Lower lobe of right lung (tissue), 2 donors: ENCODE data around the gene TTC23L. TPM values are rescaled to one million over a fixed set of nuclear protein-coding genes. Genes with fewer than 3 reads are reported as not detected.

Source experiments
- ATAC-seq, 2 donors: fragments of 200-7000 bp; cut with Tn5 transposase; one replicate each; pipeline ENCODE4 v1.9.1; 2020 to 2022; ENCODE audit warnings: mild to moderate bottlenecking in 2 of 2, moderate library complexity in 2 of 2
- DNase-seq: peaks from one replicate; pipeline ENCODE4 v3.0.0-alpha.2; 2020
- H3K27ac ChIP-seq: fragments of 200-600 bp; one replicate; pipeline ENCODE4 v1.8.0; 2022
- H3K27me3 ChIP-seq: fragments of 200-600 bp; one replicate; pipeline ENCODE4 v1.8.0; 2022; ENCODE audit warnings: low read depth
- H3K36me3 ChIP-seq: fragments of 200-600 bp; one replicate; pipeline ENCODE4 v1.8.0; 2022; ENCODE audit warnings: mild to moderate bottlenecking
- H3K4me1 ChIP-seq: fragments of 200-600 bp; one replicate; pipeline ENCODE4 v1.8.0; 2022
- H3K4me3 ChIP-seq: fragments of 200-600 bp; one replicate; pipeline ENCODE4 v1.8.0; 2022; ENCODE audit warnings: mild to moderate bottlenecking
- H3K9me3 ChIP-seq: fragments of 200-600 bp; one replicate; pipeline ENCODE4 v1.8.0; 2022
- intact Hi-C: fragments of 100-400 bp; cut with DNase I; formaldehyde crosslinking; loops from one replicate; pipeline ENCODE4 v1.11.0; 2022
- total RNA-seq: library from RNA; stranded (reverse); fragmentation: NEBNext Ultra II Directional; extraction: Animal tissue kit (Norgen Biotek cat#: 25700); gene quantifications from one replicate; pipeline ENCODE4 v1.2.1, GENCODE V29; 2021
- TF ChIP-seq, protein P1 (sequence below): fragments of 200-600 bp; IDR thresholded peaks from one replicate; pipeline ENCODE4 v1.8.0; 2022; ENCODE audit warnings: antibody characterized with exemption, mild to moderate bottlenecking
- donor health status: DM: no; HTN: yes; CAD: no; lungs with severe emphysema.

Gene TTC23L
- total RNA-seq, 1 donor from 2014 or later, result 1.3 TPM

DNA sequence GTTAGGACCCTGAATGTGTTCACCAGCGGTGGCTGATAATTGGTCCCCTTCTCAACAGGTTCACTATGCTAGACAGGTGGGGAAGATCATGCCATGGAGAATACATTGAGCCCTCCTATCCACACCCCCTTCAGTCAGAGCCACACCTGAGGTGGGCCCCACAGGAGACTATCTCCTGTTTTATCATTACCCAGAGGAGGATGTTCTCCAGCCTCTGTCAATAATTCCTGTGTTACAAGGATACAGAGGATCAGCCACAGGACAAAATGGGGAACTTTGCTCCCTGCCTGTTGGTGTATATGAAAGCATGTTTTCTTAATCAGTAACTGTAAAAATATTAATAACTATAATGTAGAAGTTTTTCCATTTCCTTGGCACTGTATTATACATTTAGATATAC, 50.4 kb downstream of the TTC23L start:
- Histone ChIP-seq H3K27ac (no peak overlapping the region), H3K27me3 (no peaks in the 10 kb centered on the region), H3K9me3 (no peaks in the 10 kb centered on the region), H3K36me3 (no peaks in the 10 kb centered on the region), H3K4me1 (no peaks in the 10 kb centered on the region), H3K4me3 (no peak overlapping the region)
- no peak for DNase-seq
- TF ChIP-seq, protein P1, sequence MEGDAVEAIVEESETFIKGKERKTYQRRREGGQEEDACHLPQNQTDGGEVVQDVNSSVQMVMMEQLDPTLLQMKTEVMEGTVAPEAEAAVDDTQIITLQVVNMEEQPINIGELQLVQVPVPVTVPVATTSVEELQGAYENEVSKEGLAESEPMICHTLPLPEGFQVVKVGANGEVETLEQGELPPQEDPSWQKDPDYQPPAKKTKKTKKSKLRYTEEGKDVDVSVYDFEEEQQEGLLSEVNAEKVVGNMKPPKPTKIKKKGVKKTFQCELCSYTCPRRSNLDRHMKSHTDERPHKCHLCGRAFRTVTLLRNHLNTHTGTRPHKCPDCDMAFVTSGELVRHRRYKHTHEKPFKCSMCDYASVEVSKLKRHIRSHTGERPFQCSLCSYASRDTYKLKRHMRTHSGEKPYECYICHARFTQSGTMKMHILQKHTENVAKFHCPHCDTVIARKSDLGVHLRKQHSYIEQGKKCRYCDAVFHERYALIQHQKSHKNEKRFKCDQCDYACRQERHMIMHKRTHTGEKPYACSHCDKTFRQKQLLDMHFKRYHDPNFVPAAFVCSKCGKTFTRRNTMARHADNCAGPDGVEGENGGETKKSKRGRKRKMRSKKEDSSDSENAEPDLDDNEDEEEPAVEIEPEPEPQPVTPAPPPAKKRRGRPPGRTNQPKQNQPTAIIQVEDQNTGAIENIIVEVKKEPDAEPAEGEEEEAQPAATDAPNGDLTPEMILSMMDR, result no peak
- intact Hi-C loops, result no loop called here
- no peak for ATAC-seq

DNA sequence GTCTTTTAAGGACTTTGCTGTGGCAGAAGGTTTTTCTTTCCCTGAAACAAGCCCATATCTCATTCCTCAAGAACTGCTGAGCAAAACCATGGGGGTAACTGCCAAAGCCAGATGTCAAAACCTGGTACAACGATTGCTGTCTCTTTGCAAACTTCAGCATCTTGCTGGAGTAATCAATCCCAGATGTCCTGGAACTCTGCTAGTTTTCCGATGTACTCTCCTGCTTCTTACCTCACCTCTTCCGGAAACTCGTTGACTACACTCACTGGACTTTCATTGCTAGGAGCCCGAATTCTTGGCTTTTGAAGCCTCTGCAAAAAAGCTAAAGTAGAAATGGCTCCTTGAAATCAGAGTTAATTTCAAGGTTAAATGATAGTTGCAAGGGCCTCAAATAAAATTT, 53.0 kb downstream of the TTC23L start:
- DNase-seq, result no peak
- Histone ChIP-seq H3K4me3 (no peak overlapping the region), H3K4me1 (no peaks in the 10 kb centered on the region), H3K9me3 (no peaks in the 10 kb centered on the region), H3K27ac (no peak overlapping the region), H3K27me3 (no peaks in the 10 kb centered on the region), H3K36me3 (no peaks in the 10 kb centered on the region)
- intact Hi-C loops, result no loop called here
- TF ChIP-seq, protein P1, result no peak
- no peak for ATAC-seq

DNA sequence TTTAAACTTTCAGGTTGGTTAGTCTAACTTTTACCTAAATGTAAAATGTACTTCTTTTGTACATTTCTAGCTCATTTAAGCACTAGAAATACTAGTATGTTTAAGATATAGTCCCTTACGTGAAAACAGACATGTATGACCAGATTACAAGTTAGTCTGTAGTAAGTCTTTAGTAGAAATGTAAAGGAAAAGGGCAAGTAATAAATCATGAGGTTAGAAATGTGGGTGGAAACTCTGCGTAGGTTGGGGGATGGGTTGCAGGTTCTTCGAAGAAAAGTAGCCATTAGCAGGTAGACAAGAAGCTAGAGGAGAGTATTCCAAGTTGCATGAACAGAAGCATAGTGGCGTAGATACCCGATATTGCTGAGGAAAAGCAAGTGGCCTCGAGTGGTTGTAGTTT, 53.5 kb downstream of the TTC23L start:
- Histone ChIP-seq H3K36me3 (no peaks in the 10 kb centered on the region), H3K27me3 (no peaks in the 10 kb centered on the region), H3K4me1 (no peaks in the 10 kb centered on the region), H3K27ac (no peak overlapping the region), H3K9me3 (no peaks in the 10 kb centered on the region), H3K4me3 (no peak overlapping the region)
- TF ChIP-seq, protein P1, result no peak
- ATAC-seq (no peak), DNase-seq (no peak)
- intact Hi-C loops, result no loop called here

DNA sequence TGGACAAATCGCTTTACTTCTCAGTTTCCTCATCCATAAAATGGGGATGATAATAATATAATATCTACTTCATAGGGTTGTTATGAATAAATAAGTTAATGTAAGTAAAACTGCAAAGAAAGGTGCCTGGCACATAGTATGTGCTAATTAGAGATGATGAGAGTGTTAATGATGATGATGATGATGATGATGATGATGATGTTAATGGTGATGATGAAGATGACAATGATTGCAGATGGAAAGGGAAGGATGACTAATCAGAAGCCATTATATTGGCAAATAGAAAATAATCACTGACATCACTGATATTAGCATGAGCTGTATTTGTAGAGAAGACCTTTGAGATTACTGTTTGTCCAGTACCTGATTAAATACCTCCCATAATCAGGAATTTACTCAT, 55.8 kb downstream of the TTC23L start:
- ATAC-seq (no peak), DNase-seq (no peak)
- H3K36me3 ChIP-seq, result no peaks in the 10 kb centered on the region
- intact Hi-C loops, result no loop called here
- no peaks in the 10 kb centered on the region for H3K9me3 ChIP-seq
- no peaks in the 10 kb centered on the region for H3K4me1 ChIP-seq
- TF ChIP-seq, protein P1, result no peak
- no peak overlapping the region for H3K27ac ChIP-seq
- no peaks in the 10 kb centered on the region for H3K27me3 ChIP-seq
- H3K4me3 ChIP-seq, result no peak overlapping the region

DNA sequence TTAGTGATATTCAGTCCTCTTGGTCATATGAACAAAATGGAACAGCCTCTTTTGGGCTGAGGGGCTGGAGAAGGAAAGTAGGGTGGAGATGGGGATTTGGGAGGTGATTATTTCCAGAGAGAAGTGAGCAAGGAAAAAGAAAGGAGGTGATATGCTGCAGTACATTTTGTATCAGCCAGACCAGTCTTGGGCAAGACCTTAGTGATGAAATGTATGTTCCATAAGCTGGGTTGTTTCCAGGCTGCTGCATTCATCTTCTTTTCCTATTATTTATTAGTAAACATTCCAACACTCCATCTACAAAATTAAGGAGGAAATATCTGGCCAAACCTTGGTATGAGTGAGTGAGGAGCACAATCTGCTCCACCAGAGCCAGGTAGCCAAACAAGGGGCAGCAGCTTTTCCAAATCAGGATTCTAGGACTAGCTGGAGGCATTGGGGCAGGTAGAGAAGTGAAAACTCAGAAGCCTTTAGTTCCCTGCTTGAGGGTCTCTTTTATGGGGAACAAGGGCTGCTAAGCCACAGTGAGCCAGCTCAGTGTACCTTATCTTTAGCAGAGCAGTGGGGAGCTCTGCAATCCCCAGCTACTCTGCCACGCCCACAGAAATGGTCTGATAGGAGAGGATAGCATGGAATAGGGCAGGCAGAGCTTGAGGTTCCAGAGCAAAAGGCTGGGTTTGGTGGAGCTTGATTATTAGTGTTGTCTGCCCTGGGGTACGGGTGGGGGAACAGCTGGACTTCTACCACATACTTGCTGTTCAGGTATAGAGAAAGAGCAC, 56.9 kb downstream of the TTC23L start:
- Histone ChIP-seq H3K36me3 (no peaks in the 10 kb centered on the region), H3K27ac (no peak overlapping the region), H3K9me3 (no peaks in the 10 kb centered on the region), H3K4me3 (no peak overlapping the region), H3K27me3 (no peaks in the 10 kb centered on the region), H3K4me1 (no peaks in the 10 kb centered on the region)
- TF ChIP-seq, protein P1, result no peak
- ATAC-seq (no peak), DNase-seq (no peak)
- intact Hi-C loops, result no loop called here
